Mucosa of rectum (tissue), 2 donors: ENCODE data around the gene MAP3K8.

ENCODE experiments used
- H3K27ac ChIP-seq, 2 donors: one replicate each; pipeline ENCODE4 v1.7.0; 2013; ENCODE audit warnings: inconsistent platforms in 2 of 2, low read depth in 2 of 2, low read length in 2 of 2
- H3K27me3 ChIP-seq, 2 donors: one replicate each; pipeline ENCODE4 v1.7.0; 2013; ENCODE audit warnings: low read length in 2 of 2; ENCODE audit not compliant: control insufficient read depth in 2 of 2, insufficient read depth in 2 of 2
- H3K36me3 ChIP-seq, 2 donors: one replicate each; pipeline ENCODE4 v1.7.0; 2013; ENCODE audit warnings: low read length in 2 of 2; ENCODE audit not compliant: control insufficient read depth in 2 of 2, insufficient read depth in 2 of 2
- H3K4me1 ChIP-seq, 2 donors: one replicate each; pipeline ENCODE4 v1.7.0; 2013; ENCODE audit warnings: low read length in 2 of 2, mild to moderate bottlenecking in 1 of 2; ENCODE audit not compliant: control insufficient read depth in 2 of 2, insufficient read depth in 2 of 2
- H3K4me3 ChIP-seq, 2 donors: one replicate each; pipeline ENCODE4 v1.7.0; 2013; ENCODE audit warnings: low read length in 2 of 2
- H3K9ac ChIP-seq, 2 donors: one replicate each; pipeline ENCODE4 v1.7.0; 2013; ENCODE audit warnings: low read length in 2 of 2, low read depth in 1 of 2, mild to moderate bottlenecking in 1 of 2
- H3K9me3 ChIP-seq, 2 donors: one replicate each; pipeline ENCODE4 v1.7.0; 2013; ENCODE audit warnings: low read length in 2 of 2; ENCODE audit not compliant: control insufficient read depth in 2 of 2
- donor health status: healthy.
- donor health status: Normal muscosa, but diverticular disease.

MAP3K8 gene

GRCh38 chr10:30398193-30398592 is 35.8 kb upstream of the MAP3K8 start:
- Histone ChIP-seq H3K4me1 (no peaks in the 10 kb centered on the region), H3K9ac (no peak overlapping the region), H3K9me3 (no peaks in the 10 kb centered on the region), H3K27me3 (no peaks in the 10 kb centered on the region), H3K4me3 (no peak overlapping the region), H3K36me3 (no peaks in the 10 kb centered on the region), H3K27ac (no peak overlapping the region)

- no peak overlapping the region for H3K9ac ChIP-seq
Measured at GRCh38 chr10:30398788-30399187, 35.2 kb upstream of the MAP3K8 start.

GRCh38 chr10:30403494-30403893 is 30.5 kb upstream of the MAP3K8 start:
- H3K9ac ChIP-seq = no peak overlapping the region
- no peaks in the 10 kb centered on the region for H3K36me3 ChIP-seq
- no peaks in the 10 kb centered on the region for H3K4me1 ChIP-seq
- H3K9me3 ChIP-seq = no peaks in the 10 kb centered on the region
- no peaks in the 10 kb centered on the region for H3K27me3 ChIP-seq
- H3K4me3 ChIP-seq = no peak overlapping the region
- no peak overlapping the region for H3K27ac ChIP-seq

More at GRCh38 chr10:30398788-30399187, 35.2 kb upstream of the MAP3K8 start:
- Histone ChIP-seq H3K27me3 (no peaks in the 10 kb centered on the region), H3K27ac (no peak overlapping the region), H3K36me3 (no peaks in the 10 kb centered on the region), H3K4me3 (no peak overlapping the region), H3K4me1 (no peaks in the 10 kb centered on the region), H3K9me3 (no peaks in the 10 kb centered on the region)

GRCh38 chr10:30404540-30404939 is 29.4 kb upstream of the MAP3K8 start:
- no peaks in the 10 kb centered on the region for H3K9me3 ChIP-seq
- H3K27me3 ChIP-seq = no peaks in the 10 kb centered on the region
- H3K4me3 ChIP-seq = no peak overlapping the region
- no peaks in the 10 kb centered on the region for H3K4me1 ChIP-seq
- no peaks in the 10 kb centered on the region for H3K36me3 ChIP-seq
- no peak overlapping the region for H3K27ac ChIP-seq
- H3K9ac ChIP-seq = no peak overlapping the region

- Histone ChIP-seq H3K27ac (no peak overlapping the region), H3K4me1 (no peaks in the 10 kb centered on the region), H3K27me3 (no peaks in the 10 kb centered on the region), H3K36me3 (no peaks in the 10 kb centered on the region), H3K9me3 (no peaks in the 10 kb centered on the region), H3K9ac (no peak overlapping the region), H3K4me3 (no peak overlapping the region)
Measured at GRCh38 chr10:30411263-30411662, 22.7 kb upstream of the MAP3K8 start.

GRCh38 chr10:30412901-30413300 is 21.1 kb upstream of the MAP3K8 start:
- Histone ChIP-seq H3K36me3 (no peaks in the 10 kb centered on the region), H3K27ac (no peak overlapping the region)

GRCh38 chr10:30413996-30414576 is 19.9 kb upstream of the MAP3K8 start:
- Histone ChIP-seq H3K9ac (no peak overlapping the region), H3K27me3 (no peaks in the 10 kb centered on the region), H3K4me3 (no peak overlapping the region), H3K36me3 (no peaks in the 10 kb centered on the region), H3K9me3 (no peaks in the 10 kb centered on the region), H3K4me1 (peaks cover 6 to 7% of the 10 kb centered on the region in 2 donors), H3K27ac (no peak overlapping the region)

More at GRCh38 chr10:30412901-30413300, 21.1 kb upstream of the MAP3K8 start:
- Histone ChIP-seq H3K27me3 (no peaks in the 10 kb centered on the region), H3K9ac (no peak overlapping the region), H3K4me3 (no peak overlapping the region), H3K9me3 (no peaks in the 10 kb centered on the region), H3K4me1 (no peaks in the 10 kb centered on the region)

GRCh38 chr10:30415593-30415992 is 18.4 kb upstream of the MAP3K8 start:
- Histone ChIP-seq H3K27ac (no peak overlapping the region), H3K4me3 (no peak overlapping the region), H3K4me1 (peaks cover 6 to 10% of the 10 kb centered on the region in 2 donors), H3K9ac (no peak overlapping the region), H3K27me3 (no peaks in the 10 kb centered on the region), H3K36me3 (no peaks in the 10 kb centered on the region), H3K9me3 (no peaks in the 10 kb centered on the region)

GRCh38 chr10:30417301-30417700 is 16.7 kb upstream of the MAP3K8 start:
- Histone ChIP-seq H3K9ac (no peak overlapping the region), H3K27ac (no peak overlapping the region), H3K27me3 (no peaks in the 10 kb centered on the region), H3K4me3 (no peak overlapping the region), H3K4me1 (peaks cover 6 to 10% of the 10 kb centered on the region in 2 donors), H3K36me3 (no peaks in the 10 kb centered on the region), H3K9me3 (no peaks in the 10 kb centered on the region)

- Histone ChIP-seq H3K36me3 (no peaks in the 10 kb centered on the region), H3K27ac (no peak overlapping the region), H3K4me1 (peaks cover 14 to 24% of the 10 kb centered on the region in 2 donors)
Measured at GRCh38 chr10:30420266-30420665, 13.7 kb upstream of the MAP3K8 start.

GRCh38 chr10:30420766-30421165 is 13.2 kb upstream of the MAP3K8 start:
- Histone ChIP-seq H3K4me3 (no peak overlapping the region), H3K27ac (no peak overlapping the region), H3K9me3 (no peaks in the 10 kb centered on the region), H3K9ac (no peak overlapping the region), H3K27me3 (no peaks in the 10 kb centered on the region), H3K36me3 (no peaks in the 10 kb centered on the region), H3K4me1 (peaks cover 14 to 24% of the 10 kb centered on the region in 2 donors)

More at GRCh38 chr10:30420266-30420665, 13.7 kb upstream of the MAP3K8 start:
- Histone ChIP-seq H3K9ac (no peak overlapping the region), H3K27me3 (no peaks in the 10 kb centered on the region), H3K4me3 (no peak overlapping the region), H3K9me3 (no peaks in the 10 kb centered on the region)
